NCI-H1436 treated with DMSO at 0.1 percent for 48 hours (cell line): ENCODE measurements around the gene FAM9C.
"Not testable (repeated sequence)": the region's sequence is repeated elsewhere in the genome, so short reads cannot be mapped to it uniquely, and the experiment has no call there.

Experiments used
- DNase-seq: peaks from one replicate; lab custom pipeline; 2025; lab: John Stamatoyannopoulos, UW

The FAM9C gene

DNA sequence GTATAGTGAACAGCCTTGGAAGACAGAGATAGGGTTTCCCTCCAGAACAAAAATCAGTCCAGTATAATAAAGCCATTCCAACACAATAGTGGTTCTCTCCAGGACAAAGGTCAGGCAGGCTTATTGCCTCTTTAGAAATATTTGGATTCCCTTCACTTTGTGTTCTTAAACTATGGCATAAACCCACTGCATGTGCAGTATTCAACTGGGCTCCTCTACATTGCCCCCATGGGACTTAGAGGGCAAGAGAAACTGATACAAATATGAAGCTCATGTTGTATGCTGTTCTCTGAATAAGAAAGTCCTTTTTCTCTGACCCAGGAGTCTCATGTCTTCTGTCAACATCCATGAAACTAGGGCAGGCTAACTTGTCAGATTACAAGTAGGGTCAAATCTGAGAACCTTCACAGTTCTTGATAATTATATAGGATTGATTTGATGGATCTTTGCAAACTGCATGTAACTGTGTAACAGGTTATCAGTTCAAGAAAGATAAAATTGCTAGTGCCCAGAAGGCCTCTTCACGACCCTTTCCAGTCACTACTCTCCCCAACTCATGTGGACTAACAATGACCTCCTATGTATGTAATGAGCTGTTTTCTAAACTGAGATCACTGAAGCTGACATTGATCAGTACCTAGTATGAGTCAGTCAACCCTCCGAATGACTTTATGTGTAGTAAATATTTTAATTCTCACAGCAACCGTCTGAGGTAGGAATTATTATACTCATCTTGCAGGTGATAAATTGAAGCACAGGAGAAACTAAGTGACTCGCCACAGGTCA, 31.9 kb upstream of the FAM9C start:
- DNase-seq = no peak

DNA sequence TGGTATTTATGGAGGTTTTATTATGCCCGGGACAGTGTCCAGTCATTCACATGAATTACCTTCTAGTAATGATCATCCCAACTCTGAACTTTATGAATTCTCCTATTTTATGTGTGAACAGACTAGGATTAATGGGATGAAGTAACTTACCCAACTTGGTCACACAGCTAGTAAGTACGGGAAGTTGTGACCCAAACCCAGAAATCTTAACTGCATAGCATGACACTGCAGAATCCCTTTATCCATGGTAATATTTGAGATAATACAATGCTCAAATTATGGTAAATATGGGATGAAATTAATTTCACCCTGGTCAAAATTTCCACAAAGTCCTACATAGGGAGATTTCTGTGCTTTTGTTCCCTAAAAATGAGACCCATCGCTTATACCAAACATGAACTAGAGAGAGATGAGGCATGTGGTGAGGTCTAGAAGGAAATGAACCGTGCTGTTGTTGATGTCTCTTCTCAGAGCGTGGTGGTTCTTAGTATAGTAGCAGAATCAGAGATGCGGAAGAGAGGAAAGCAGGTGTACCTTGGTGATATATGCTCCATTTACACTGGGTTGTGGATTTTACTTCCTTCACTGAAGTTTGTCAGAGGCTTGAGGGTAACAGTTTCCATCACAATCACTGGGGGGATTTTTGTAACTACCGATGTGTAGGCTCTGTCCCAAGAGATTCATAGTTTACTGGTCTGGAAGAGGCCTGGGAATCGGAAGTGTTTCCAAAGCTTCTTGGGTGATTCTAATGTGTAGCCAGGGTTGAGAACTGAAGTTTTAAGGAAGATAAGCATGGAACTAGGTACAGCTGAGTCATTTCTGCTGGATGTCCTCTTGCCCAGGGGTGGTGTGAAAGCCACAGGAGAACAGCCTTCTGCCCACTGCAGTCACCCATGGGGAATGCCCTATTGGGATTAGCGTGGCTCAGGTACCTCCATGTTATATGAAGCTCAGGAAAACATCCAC, 30.2 kb upstream of the FAM9C start:
- DNase-seq = no peak

- no peak for DNase-seq
These were observed 25.5 kb upstream of the FAM9C start for GRCh38 chrX:13069771-13070416.

GRCh38 chrX:13068651-13069050, 24.2 kb upstream of the FAM9C start:
- no peak for DNase-seq

DNA sequence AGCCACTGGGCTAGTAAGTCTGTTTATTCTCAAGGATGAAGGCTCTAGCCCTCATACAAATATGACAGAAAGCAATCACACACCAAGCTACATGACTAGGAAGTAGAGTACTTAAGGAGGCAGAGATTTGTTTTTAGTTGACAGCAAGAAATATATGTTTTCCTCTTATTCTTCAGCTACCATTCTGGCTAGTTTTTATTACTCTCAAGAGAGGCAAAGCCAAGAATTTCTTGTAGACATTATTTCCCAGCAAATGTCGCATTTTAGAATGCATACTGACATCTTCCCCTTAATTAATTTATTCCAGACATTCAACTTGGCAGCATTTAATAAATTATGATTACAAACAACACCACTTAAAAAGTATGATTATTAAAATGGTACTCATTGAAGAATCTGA, 23.4 kb upstream of the FAM9C start:
- no peak for DNase-seq

DNA sequence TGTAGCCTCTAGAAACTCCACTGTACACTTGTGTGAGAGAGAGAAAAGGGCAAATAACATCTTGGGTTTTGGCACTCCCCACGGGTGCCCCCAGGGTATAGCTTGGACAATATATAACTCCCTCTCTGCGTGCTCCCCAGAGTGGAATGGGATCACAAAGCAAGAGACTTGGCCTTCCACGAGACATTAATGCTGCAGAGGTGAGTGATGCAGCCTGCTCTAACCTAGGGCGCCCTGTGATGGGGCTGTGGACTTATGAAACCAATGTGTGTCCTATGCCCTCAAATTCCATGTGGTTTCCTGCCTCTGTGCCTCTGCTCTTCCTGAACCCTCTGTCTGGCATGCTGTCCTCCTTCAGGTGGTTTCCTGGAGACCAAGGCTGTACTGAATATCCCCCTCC, 22.0 kb upstream of the FAM9C start:
- no peak for DNase-seq

DNA sequence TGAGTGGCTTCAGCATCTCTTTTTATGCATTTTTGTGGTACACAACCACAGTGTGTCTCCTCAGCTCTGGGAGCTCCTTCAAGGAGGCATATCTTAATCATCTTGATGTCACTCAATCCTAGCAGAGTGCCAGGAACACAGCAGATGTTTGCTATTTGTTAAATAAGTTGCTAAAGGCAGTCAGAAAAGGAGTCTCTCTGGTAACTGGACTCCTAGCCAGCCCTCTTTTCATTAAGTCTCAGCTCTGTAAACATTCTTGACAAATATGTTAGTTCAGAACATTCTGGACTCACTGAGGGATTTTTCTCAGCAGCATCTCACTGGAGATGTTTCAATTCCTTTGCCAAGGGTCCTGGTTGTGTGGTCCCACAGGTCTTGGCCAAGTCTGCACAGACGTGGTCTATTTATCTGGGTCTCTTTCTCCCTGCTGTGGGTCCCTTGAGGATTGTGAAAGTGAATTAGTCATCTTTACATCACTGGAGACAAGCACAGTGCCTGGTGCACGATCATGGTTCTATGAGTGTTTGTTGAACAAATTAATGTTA, 20.3 kb upstream of the FAM9C start:
- no peak for DNase-seq

GRCh38 chrX:13063124-13063523, 18.7 kb upstream of the FAM9C start:
- DNase-seq = not testable (repeated sequence)

GRCh38 chrX:13062331-13062730, 17.9 kb upstream of the FAM9C start:
- DNase-seq = not testable (repeated sequence)

GRCh38 chrX:13061215-13061708, 16.8 kb upstream of the FAM9C start:
- DNase-seq = not testable (repeated sequence)

- DNase-seq = no peak
These were observed 15.4 kb upstream of the FAM9C start for GRCh38 chrX:13059637-13060499.

DNA sequence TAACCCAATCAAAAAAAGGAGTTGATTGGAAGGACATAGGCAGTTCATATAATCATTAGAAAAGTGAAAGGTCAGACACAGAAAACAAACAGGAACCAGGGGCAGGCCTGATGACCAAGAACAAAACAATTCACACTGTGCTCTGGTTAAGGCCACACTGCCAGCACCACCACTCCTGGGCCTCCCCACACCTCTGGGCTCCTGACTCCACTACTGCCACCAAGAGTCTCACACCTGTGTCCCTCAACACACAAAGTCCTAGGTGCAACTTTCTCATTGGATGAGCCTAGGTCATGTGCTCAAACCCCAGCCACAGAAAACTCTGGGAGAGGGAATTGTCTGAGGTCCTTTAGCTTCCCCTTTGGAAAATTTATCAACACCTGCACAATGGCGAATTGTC, 11.1 kb upstream of the FAM9C start:
- DNase-seq = no peak

- no peak for DNase-seq
These were observed 8.8 kb upstream of the FAM9C start for GRCh38 chrX:13053171-13053570.

DNA sequence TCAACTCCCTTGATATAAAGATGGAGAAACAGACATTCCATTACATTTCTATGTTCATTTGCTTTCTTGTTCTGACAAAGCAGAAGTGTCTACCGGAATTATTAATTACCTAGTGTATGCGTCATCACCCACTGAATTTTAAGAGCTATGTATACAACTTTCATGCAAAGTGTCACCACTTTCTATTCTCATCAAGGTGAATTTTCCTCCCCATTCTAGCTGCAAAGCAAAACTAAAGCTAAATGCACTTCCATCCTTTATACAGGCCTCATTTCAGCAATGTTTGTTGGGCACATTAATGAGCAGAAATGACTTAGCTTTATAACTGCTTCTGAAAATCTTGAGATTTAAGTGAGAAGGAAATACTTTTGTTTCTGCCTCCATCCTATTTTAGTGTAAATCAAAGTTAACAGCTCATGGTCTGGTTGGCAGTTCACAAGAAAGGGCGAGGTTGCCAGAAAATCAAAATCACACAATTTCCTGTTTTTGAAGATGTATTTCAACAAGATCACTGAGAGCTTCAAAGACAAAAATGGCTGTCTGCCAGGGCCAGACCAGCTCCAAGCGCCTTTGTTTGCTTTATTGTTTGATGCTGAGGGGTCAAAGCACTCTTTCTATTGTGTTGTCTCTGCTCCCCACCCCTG, 7.2 kb upstream of the FAM9C start:
- no peak for DNase-seq

- DNase-seq = no peak
These were observed 6.7 kb upstream of the FAM9C start for GRCh38 chrX:13051167-13051528.

GRCh38 chrX:13050151-13050550, 5.7 kb upstream of the FAM9C start:
- DNase-seq = no peak

GRCh38 chrX:13048280-13048679, 3.9 kb upstream of the FAM9C start:
- DNase-seq = no peak

DNA sequence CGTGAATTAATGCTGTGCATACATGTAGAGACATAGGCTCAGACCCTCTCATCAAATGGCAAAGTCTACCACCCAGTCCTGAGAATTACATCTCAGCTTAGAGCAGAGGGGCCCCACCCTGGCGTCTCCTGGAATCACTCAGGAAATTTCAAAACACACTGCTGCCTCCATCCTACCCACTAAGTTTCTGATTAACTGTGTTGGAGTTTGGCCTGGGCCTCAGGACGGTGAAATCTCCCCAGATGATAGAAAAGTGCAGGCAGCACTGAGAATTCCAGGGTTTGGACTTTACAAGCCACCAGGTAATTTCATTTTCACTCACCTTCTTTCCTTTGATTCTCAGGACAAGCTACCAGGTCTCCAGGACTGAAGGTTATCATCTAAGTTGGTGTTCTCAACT, 3.3 kb upstream of the FAM9C start:
- no peak for DNase-seq

GRCh38 chrX:13046141-13046855, 1.9 kb upstream of the FAM9C start:
- no peak for DNase-seq

DNA sequence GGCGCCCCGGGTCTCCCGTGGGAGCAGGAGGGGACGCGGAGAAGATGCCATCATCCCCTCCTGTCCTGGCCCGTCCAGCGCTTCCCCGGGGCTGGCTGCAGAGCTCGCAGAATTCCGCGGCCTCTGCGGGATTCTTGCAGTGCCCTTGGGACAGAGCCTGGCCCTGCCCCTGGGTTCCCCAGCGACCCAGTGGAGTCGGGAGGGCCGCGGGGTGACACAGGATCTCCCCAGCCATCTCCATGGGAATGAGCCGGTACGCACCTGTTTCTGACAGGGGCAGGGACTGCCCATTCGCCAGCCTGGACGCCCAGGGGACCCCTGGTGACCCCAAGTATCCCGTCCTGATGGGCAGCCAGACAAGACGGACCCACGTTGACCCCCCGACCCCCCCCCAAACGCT, 482 bp downstream of the FAM9C start:
- no peak for DNase-seq
